ENCODE results near the gene MRAP2.

- TF ChIP-seq CTCF (IDR thresholded peaks at IDR 0.05) (no peak), POLR2A (IDR thresholded peaks at IDR 0.05) (no peak)
Observed at GRCh38 chr6:84093441-84094435, 60.2 kb downstream of the MRAP2 start.
